LHCN-M2 (cell line): ENCODE results near the gene CEP89. TPM values are rescaled to one million over a fixed set of nuclear protein-coding genes. Genes with fewer than 3 reads are reported as not detected.
"Not testable (repeated sequence)": the region's sequence is repeated elsewhere in the genome, so short reads cannot be mapped to it uniquely, and the experiment has no call there.

Experiments
- DNase-seq: peaks from one replicate; pipeline ENCODE4 v3.0.0-alpha.2; 2012; ENCODE audit warnings: low read depth
- polyA plus RNA-seq: library from polyadenylated mRNA; unstranded; fragments of >200 nt; gene quantifications from one replicate; pipeline ENCODE4 v1.2.1, GENCODE V29; 2012; ENCODE audit warnings: missing spikeins
- total RNA-seq: library from RNA; depleted of rRNA; stranded (reverse); fragments of >200 nt; gene quantifications from 2 replicates; pipeline ENCODE4 v1.2.3, GENCODE V29; 2014; rRNA removed

CEP89 gene
- total RNA-seq, result 18.5 and 21.4 TPM in 2 replicates
- polyA plus RNA-seq, result 19.7 TPM

GRCh38 chr19:32971715-32972540 is at the start of gene CEP89, which contains the start of gene FAAP24:
CEP89 (minus strand) TSS chr19:32971958; CDS start chr19:32971874, 84 bp downstream.
FAAP24 (plus strand) TSS chr19:32972242; CDS start chr19:32973197, 955 bp downstream.
- DNase-seq, result peak; percentile 99

GRCh38 chr19:33010891-33011290 is 39.1 kb upstream of the CEP89 start:
- DNase-seq, result not testable (repeated sequence)

- DNase-seq, result no peak
These were observed 37.0 kb upstream of the CEP89 start for GRCh38 chr19:33008738-33009137.

GRCh38 chr19:33005440-33005839 is 33.7 kb upstream of the CEP89 start:
- DNase-seq, result no peak

- DNase-seq, result not testable (repeated sequence)
These were observed 31.8 kb upstream of the CEP89 start for GRCh38 chr19:33003424-33004024.

GRCh38 chr19:33002126-33002865 is 30.5 kb upstream of the CEP89 start:
- DNase-seq, result not testable (repeated sequence)

GRCh38 chr19:33000910-33001309 is 29.2 kb upstream of the CEP89 start:
- DNase-seq, result no peak

- DNase-seq, result no peak
These were observed 28.8 kb upstream of the CEP89 start for GRCh38 chr19:33000510-33000909.

- no peak for DNase-seq
These were observed 27.0 kb upstream of the CEP89 start for GRCh38 chr19:32998722-32999121.

- no peak for DNase-seq
These were observed 26.1 kb upstream of the CEP89 start for GRCh38 chr19:32997716-32998355.

GRCh38 chr19:32997061-32997464 is 25.3 kb upstream of the CEP89 start:
- not testable (repeated sequence) for DNase-seq

GRCh38 chr19:32995966-32996365 is 24.2 kb upstream of the CEP89 start:
- DNase-seq, result not testable (repeated sequence)

GRCh38 chr19:32988724-32989123 is 17.0 kb upstream of the CEP89 start:
- DNase-seq, result no peak

GRCh38 chr19:32988254-32988653 is 16.5 kb upstream of the CEP89 start:
- DNase-seq, result not testable (repeated sequence)

GRCh38 chr19:32982488-32982887 is 10.7 kb upstream of the CEP89 start:
- not testable (repeated sequence) for DNase-seq

- DNase-seq, result not testable (repeated sequence)
These were observed 8.0 kb upstream of the CEP89 start for GRCh38 chr19:32979807-32980206.

- DNase-seq, result not testable (repeated sequence)
These were observed 6.1 kb upstream of the CEP89 start for GRCh38 chr19:32977813-32978212.

GRCh38 chr19:32977280-32977679 is 5.5 kb upstream of the CEP89 start:
- no peak for DNase-seq

GRCh38 chr19:32976223-32976805 is 4.6 kb upstream of the CEP89 start:
- peak; percentile 50 for DNase-seq

- no peak for DNase-seq
These were observed 654 bp downstream of the CEP89 start for GRCh38 chr19:32971012-32971595.

GRCh38 chr19:32969549-32969948 is 2.2 kb downstream of the CEP89 start:
- no peak for DNase-seq
